ENCODE measurements around the gene TBC1D8B. TPM values are rescaled to one million over a fixed set of nuclear protein-coding genes. Genes with fewer than 3 reads are reported as not detected.
A peak's percentile ranks its signal among the peaks of the same experiment; 100 is the strongest.
"Not testable (repeated sequence)": the region's sequence is repeated elsewhere in the genome, so short reads cannot be mapped to it uniquely, and the experiment has no call there.

Gene TBC1D8B
- total RNA-seq = 10 to 100 TPM; 11.6 to 17.9 TPM

DNA sequence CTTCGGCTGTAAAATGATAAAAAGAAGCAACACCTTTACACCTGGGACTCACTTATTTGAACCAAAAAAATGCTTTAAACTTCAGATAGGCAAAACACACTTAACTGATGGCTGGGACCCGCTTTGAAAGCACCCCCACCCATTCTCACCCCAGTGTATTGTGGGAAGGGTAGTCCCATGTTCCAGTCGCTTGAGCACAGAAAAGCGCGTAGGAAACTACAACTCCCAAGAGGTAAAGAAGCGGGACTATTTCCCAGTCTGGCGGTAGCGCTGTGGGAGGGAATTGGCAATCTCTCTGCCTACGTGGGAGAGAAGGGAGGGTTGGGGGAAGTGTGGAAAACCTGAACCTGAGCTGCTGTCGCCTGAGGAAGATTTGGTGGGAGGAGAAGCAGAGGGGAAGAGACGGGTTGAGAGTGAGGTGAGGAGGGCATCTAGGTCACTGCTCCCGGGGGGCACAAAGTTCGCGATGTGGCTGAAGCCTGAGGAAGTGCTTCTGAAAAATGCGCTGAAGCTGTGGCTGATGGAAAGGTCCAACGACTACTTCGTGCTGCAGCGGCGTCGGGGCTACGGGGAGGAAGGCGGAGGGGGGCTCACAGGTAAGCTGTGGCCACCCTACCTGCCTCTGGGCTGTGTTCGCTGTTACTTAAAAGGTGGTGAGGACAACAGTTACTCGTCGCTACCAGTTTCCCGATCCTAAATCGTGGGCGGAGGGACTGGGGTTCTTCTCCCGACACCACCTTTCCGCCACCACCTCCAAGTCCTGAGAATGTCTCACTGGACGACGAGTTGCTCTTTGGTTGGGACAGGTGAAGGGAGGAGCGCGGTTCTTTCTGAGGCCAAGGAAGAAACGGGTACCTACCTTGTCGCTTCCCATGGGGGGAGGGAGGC lies at the start of gene TBC1D8B:
Gene TBC1D8B (plus strand): TSS at position 286 of the 888 bp plus-strand sequence. CDS start 181 bp downstream, at position 467.
- intact Hi-C loops (cut with DNase I) = no loop called here
- Histone ChIP-seq H3K27me3 (no peaks in the 10 kb centered on the region), H3K27ac (peak within 1 kb of the TSS; percentile 60), H3K4me3 (peak within 1 kb of the TSS; percentile 47), H3K9me3 (no peaks in the 10 kb centered on the region), H3K9ac (ENCODE audit: low read depth in 2 of 2, low read length in 2 of 2) (peak within 1 kb of the TSS; percentile 58 to 64), H3K4me1 (no peaks in the 10 kb centered on the region), H3K36me3 (no peaks in the 10 kb centered on the region)
- TF ChIP-seq CTCF (IDR thresholded peaks at IDR 0.05) = no peak
- DNase-seq = peak; percentile 86

DNA sequence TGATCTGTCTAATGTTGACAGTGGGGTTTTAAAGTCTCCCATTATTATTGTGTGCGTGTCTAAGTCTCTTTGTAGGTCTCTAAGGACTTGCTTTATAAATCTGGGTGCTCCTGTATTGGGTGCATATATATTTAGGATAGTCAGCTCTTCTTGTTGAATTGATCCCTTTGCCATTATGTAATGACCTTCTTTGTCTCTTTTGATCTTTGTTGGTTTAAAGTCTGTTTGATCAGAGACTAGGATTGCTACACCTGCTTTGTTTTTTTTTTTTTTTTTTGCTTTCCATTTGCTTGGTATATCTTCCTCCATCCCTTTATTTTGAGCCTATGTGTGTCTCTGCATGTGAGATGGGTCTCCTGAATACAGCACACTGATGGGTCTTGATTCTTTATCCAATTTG lies 33.2 kb upstream of the TBC1D8B start:
- DNase-seq; H3K4me3 ChIP-seq; H3K36me3 ChIP-seq; H3K27me3 ChIP-seq; H3K9ac ChIP-seq (ENCODE audit: low read depth in 2 of 2, low read length in 2 of 2); H3K27ac ChIP-seq; H3K9me3 ChIP-seq; intact Hi-C loops (cut with DNase I); H3K4me1 ChIP-seq: not testable (repeated sequence)

- H3K9me3 ChIP-seq = no peaks in the 10 kb centered on the region
- no peaks in the 10 kb centered on the region for H3K36me3 ChIP-seq
- no peak for TF ChIP-seq CTCF (IDR thresholded peaks at IDR 0.05)
- no peak for DNase-seq
- H3K27me3 ChIP-seq = no peaks in the 10 kb centered on the region
- H3K9ac ChIP-seq (ENCODE audit: low read depth in 2 of 2, low read length in 2 of 2) = no peak overlapping the region
- H3K4me3 ChIP-seq = no peak overlapping the region
- intact Hi-C loops (cut with DNase I) = no loop called here
- H3K27ac ChIP-seq = no peak overlapping the region
- H3K4me1 ChIP-seq = no peaks in the 10 kb centered on the region
Observed at GRCh38 chrX:106774981-106775380, 27.5 kb upstream of the TBC1D8B start.

- Histone ChIP-seq H3K4me1 (no peaks in the 10 kb centered on the region), H3K27ac (peak overlapping the region; percentile 51), H3K9ac (ENCODE audit: low read depth in 2 of 2, low read length in 2 of 2) (no peak overlapping the region), H3K9me3 (no peaks in the 10 kb centered on the region), H3K4me3 (no peak overlapping the region), H3K36me3 (no peaks in the 10 kb centered on the region), H3K27me3 (no peaks in the 10 kb centered on the region)
- TF ChIP-seq CTCF (IDR thresholded peaks at IDR 0.05) = no peak
- intact Hi-C loops (cut with DNase I) = no loop called here
- no peak for DNase-seq
Observed at GRCh38 chrX:106780264-106780663, 22.2 kb upstream of the TBC1D8B start.

DNA sequence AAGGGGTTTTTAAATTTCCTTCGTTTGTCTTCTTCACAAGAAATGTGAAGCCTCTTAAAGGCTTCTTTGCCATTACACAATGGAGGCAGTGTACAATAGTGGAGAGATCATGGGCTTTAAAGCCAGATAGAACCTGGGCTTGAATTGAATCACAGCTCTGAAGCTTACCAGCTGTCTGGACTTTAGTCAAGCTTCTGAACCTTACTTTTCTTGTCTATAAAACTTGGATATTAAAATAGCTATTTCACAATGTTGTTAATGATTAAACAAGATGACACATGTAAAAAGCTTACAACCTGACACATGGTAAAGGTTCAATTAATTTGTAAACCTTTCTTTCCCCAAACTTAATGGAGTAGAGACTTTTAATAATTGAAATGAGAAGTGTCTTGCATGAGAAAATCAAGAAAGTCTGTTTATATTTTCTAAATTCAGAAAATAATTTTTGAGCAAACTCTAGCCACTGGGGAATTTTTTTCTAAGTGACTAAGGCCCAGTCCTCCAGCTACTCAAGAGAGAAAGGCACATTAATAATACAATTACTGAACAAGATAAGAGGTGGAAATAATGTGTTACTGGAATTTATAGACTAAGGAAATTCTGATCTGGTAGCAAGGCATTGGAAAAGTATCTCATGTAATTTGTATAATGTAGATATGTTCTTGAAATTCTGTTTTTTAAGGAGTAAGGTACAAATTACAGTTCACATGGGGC lies 21.7 kb upstream of the TBC1D8B start:
- DNase-seq = no peak
- Histone ChIP-seq H3K4me3 (no peak overlapping the region), H3K27me3 (no peaks in the 10 kb centered on the region), H3K9ac (ENCODE audit: low read depth in 2 of 2, low read length in 2 of 2) (no peak overlapping the region), H3K9me3 (no peaks in the 10 kb centered on the region), H3K27ac (peak overlapping the region; percentile 51), H3K4me1 (no peaks in the 10 kb centered on the region), H3K36me3 (no peaks in the 10 kb centered on the region)
- TF ChIP-seq CTCF (IDR thresholded peaks at IDR 0.05) = no peak
- intact Hi-C loops (cut with DNase I) = no loop called here

Data from colonic mucosa (tissue), 4 donors.